Memory B cell (primary cell): Measurements from ENCODE around the gene PLGRKT.
"Not testable (repeated sequence)": the region's sequence is repeated elsewhere in the genome, so short reads cannot be mapped to it uniquely, and the experiment has no call there.

Experiments
- ATAC-seq: fragments of 150-1000 bp; cut with Tn5 transposase; 2 replicates; pipeline ENCODE4 v1.10.0; 2021; ENCODE audit warnings: low read depth, mild to moderate bottlenecking, moderate library complexity
- DNase-seq, 2 donors: peaks; one replicate each; pipeline ENCODE4 v3.0.0; 2022; ENCODE audit warnings: low spot score in 2 of 2
- H3K27ac Mint-ChIP-seq: one replicate; pipeline ENCODE4 v1.8.0; 2022; ENCODE audit warnings: mild to moderate bottlenecking, moderate library complexity, mixed read lengths
- H3K27me3 Mint-ChIP-seq: one replicate; pipeline ENCODE4 v1.8.0; 2022; ENCODE audit warnings: mixed read lengths
- H3K36me3 Mint-ChIP-seq: one replicate; pipeline ENCODE4 v1.8.0; 2022; ENCODE audit warnings: mild to moderate bottlenecking, mixed read lengths
- H3K4me1 Mint-ChIP-seq: one replicate; pipeline ENCODE4 v1.8.0; 2022; ENCODE audit warnings: mixed read lengths
- H3K4me3 Mint-ChIP-seq: one replicate; pipeline ENCODE4 v1.8.0; 2022; ENCODE audit warnings: mild to moderate bottlenecking, moderate library complexity, mixed read lengths
- H3K9me3 Mint-ChIP-seq: one replicate; pipeline ENCODE4 v1.8.0; 2022; ENCODE audit warnings: mixed read lengths

The PLGRKT gene

DNA sequence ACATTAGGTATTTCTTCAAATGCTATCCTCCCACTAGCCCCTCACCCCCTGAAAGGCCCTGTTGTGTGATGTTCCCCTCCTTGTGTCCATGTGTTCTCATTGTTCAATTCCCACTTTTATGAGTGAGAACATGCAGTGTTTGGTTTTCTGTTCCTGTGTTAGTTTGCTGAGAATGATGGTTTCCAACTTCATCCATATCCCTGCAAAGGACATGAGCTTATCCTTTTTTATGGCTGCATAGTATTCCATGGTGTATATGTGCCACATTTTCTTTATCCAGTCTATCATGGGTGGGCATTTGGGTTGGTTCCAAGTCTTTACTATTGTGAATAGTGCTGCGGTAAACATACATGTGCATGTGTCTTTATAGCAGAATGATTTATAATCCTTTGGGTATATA is 121.3 kb downstream of the PLGRKT start:
- H3K27me3 Mint-ChIP-seq, DNase-seq, H3K9me3 Mint-ChIP-seq, H3K27ac Mint-ChIP-seq, H3K4me3 Mint-ChIP-seq, H3K4me1 Mint-ChIP-seq, ATAC-seq: not testable (repeated sequence)
- peaks cover 24% of the 10 kb centered on the region for H3K36me3 Mint-ChIP-seq

DNA sequence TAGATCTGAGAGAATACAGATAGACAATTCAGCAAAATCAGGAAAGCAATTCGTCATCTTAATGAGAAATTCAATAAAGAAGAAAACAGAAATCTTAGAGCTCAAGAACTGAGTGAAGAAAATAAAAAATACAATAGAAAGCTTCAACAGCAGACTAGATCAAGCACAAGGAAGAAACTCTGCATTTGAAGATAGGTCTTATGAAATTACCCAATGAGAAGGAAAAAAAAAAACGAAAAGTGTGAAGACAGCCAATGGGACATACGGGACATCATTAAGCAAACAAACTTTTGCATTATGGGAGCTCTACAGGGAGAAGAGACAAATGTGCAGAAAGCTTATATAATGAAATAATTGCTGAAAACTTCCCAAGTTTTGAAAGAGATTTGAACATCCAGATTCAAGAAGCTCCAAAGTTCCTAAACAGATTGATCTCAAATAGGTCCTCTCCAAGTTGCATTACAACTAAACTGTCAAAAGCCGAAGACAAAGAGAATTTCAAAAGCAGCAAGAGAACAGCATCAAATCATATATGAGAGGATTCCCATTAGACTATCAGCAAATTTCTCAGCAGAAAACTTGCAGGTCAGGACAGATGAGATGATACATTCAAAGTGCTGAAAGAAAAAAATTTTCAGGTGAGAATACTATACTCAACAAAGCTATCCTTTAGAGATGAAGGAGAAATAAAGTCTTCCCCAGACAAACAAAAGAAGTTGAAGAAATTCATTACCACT is 122.4 kb downstream of the PLGRKT start:
- peaks cover 2% of the 10 kb centered on the region for H3K4me1 Mint-ChIP-seq
- peaks cover 24% of the 10 kb centered on the region for H3K36me3 Mint-ChIP-seq
- DNase-seq (no peak), ATAC-seq (no peak)
- H3K4me3 Mint-ChIP-seq: no peak overlapping the region
- H3K27ac Mint-ChIP-seq: no peak overlapping the region
- H3K9me3 Mint-ChIP-seq: peaks cover 8% of the 10 kb centered on the region
- H3K27me3 Mint-ChIP-seq: peaks cover 3% of the 10 kb centered on the region

DNA sequence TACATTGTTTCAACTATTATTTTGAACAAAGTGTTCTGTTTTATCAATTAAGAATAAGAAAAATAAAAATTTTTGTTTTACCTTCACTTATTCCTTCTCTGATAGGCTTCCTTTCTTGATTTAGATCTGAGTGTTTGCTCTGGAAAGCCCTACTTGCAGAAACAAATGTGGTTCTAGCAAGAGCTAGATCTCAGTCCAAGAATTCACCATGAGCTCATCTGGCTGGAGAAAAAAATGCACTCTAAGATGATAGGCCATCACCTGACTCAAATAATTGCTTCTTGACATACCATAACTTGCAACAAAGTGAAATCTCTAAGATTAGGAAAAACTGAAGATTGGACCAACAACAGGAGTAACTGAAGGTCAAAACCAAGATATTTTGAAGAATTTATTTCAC is 126.9 kb downstream of the PLGRKT start:
- ATAC-seq (no peak), DNase-seq (no peak)
- peak overlapping the region; percentile 19 for H3K27ac Mint-ChIP-seq
- peaks cover 5% of the 10 kb centered on the region for H3K9me3 Mint-ChIP-seq
- H3K4me3 Mint-ChIP-seq: no peak overlapping the region
- peaks cover 14% of the 10 kb centered on the region for H3K36me3 Mint-ChIP-seq
- H3K27me3 Mint-ChIP-seq: peaks cover 2% of the 10 kb centered on the region
- H3K4me1 Mint-ChIP-seq: peaks cover 2% of the 10 kb centered on the region
